Astrocyte (in vitro differentiated cells and primary cell): ENCODE measurements around the gene SLC25A53. TPM values are rescaled to one million over a fixed set of nuclear protein-coding genes. Genes with fewer than 3 reads are reported as not detected.
"Not testable (repeated sequence)": the region's sequence is repeated elsewhere in the genome, so short reads cannot be mapped to it uniquely, and the experiment has no call there.

ENCODE experiments used
- DNase-seq: peaks from one replicate; pipeline ENCODE4 v3.0.0-alpha.2; 2010; ENCODE audit warnings: low read depth
- FAIRE-seq: peaks from 2 replicates; lab custom pipeline; 2011; peaks lifted over from hg19 to GRCh38; lab: Jason Lieb, UNC
- H2AFZ ChIP-seq: 2 replicates; pipeline ENCODE4 v1.6.0; 2012; ENCODE audit warnings: low read depth, low read length, inconsistent platforms
- H3K27ac ChIP-seq: 2 replicates; pipeline ENCODE4 v1.5.1; 2011; ENCODE audit warnings: low read depth, low read length, inconsistent platforms
- H3K27me3 ChIP-seq: 2 replicates; pipeline ENCODE4 v1.6.0; 2011; ENCODE audit warnings: low read length, inconsistent platforms; ENCODE audit not compliant: insufficient read depth
- H3K36me3 ChIP-seq: 2 replicates; pipeline ENCODE4 v1.5.1; 2011; ENCODE audit warnings: low read length, inconsistent platforms; ENCODE audit not compliant: insufficient read depth
- H3K4me1 ChIP-seq: 2 replicates; pipeline ENCODE4 v1.5.1; 2011; ENCODE audit warnings: low read length, inconsistent platforms; ENCODE audit not compliant: insufficient read depth
- H3K4me2 ChIP-seq: 2 replicates; pipeline ENCODE4 v1.6.0; 2012; ENCODE audit warnings: low read length, inconsistent platforms
- H3K4me3 ChIP-seq: 2 replicates; pipeline ENCODE4 v1.5.1; 2011; ENCODE audit warnings: low read depth, mild to moderate bottlenecking, low read length, inconsistent platforms; ENCODE audit not compliant: insufficient read depth
- H3K79me2 ChIP-seq: 2 replicates; pipeline ENCODE4 v1.6.0; 2012; ENCODE audit warnings: mild to moderate bottlenecking, low read length, inconsistent platforms; ENCODE audit not compliant: insufficient read depth
- H3K9ac ChIP-seq: 2 replicates; pipeline ENCODE4 v1.6.0; 2012; ENCODE audit warnings: mild to moderate bottlenecking, low read length, inconsistent platforms
- H3K9me3 ChIP-seq: 2 replicates; pipeline ENCODE4 v1.5.1; 2012; ENCODE audit warnings: low read depth, mild to moderate bottlenecking, low read length, inconsistent platforms; ENCODE audit not compliant: insufficient read depth
- H4K20me1 ChIP-seq: 2 replicates; pipeline ENCODE4 v1.6.0; 2012; ENCODE audit warnings: low read length, inconsistent platforms; ENCODE audit not compliant: insufficient read depth
- H3K27ac Mint-ChIP-seq: one replicate; pipeline ENCODE4 v1.8.0; 2021; ENCODE audit warnings: mild to moderate bottlenecking, mixed read lengths; ENCODE audit not compliant: unreplicated experiment
- H3K27me3 Mint-ChIP-seq: one replicate; pipeline ENCODE4 v1.8.0; 2021; ENCODE audit warnings: low read depth, mixed read lengths; ENCODE audit not compliant: unreplicated experiment
- H3K36me3 Mint-ChIP-seq: one replicate; pipeline ENCODE4 v1.8.0; 2021; ENCODE audit warnings: low read depth, mixed read lengths; ENCODE audit not compliant: unreplicated experiment
- H3K4me1 Mint-ChIP-seq: one replicate; pipeline ENCODE4 v1.8.0; 2021; ENCODE audit warnings: low read depth, mixed read lengths; ENCODE audit not compliant: unreplicated experiment
- H3K4me3 Mint-ChIP-seq: one replicate; pipeline ENCODE4 v1.8.0; 2021; ENCODE audit warnings: mild to moderate bottlenecking, moderate library complexity, mixed read lengths; ENCODE audit not compliant: unreplicated experiment
- H3K9me3 Mint-ChIP-seq: one replicate; pipeline ENCODE4 v1.8.0; 2021; ENCODE audit warnings: mild to moderate bottlenecking, mixed read lengths; ENCODE audit not compliant: unreplicated experiment
- EZH2 ChIP-seq: IDR thresholded peaks from 2 replicates; pipeline ENCODE4 v1.6.1; 2012; ENCODE audit warnings: mild to moderate bottlenecking, low read length, inconsistent platforms; ENCODE audit not compliant: insufficient read depth
- total RNA-seq: library from RNA; stranded (reverse); gene quantifications from 2 replicates; pipeline ENCODE4 v1.2.1, GENCODE V29; 2021
- TF ChIP-seq, protein P1 (sequence below): IDR thresholded peaks from 2 replicates; pipeline ENCODE4 v1.5.1; 2011; ENCODE audit warnings: low read depth, mild to moderate bottlenecking, inconsistent platforms, low read length, moderate library complexity; ENCODE audit not compliant: insufficient read depth

The SLC25A53 gene
- total RNA-seq, 1 donor from 2014 or later = 5.3 TPM

DNA sequence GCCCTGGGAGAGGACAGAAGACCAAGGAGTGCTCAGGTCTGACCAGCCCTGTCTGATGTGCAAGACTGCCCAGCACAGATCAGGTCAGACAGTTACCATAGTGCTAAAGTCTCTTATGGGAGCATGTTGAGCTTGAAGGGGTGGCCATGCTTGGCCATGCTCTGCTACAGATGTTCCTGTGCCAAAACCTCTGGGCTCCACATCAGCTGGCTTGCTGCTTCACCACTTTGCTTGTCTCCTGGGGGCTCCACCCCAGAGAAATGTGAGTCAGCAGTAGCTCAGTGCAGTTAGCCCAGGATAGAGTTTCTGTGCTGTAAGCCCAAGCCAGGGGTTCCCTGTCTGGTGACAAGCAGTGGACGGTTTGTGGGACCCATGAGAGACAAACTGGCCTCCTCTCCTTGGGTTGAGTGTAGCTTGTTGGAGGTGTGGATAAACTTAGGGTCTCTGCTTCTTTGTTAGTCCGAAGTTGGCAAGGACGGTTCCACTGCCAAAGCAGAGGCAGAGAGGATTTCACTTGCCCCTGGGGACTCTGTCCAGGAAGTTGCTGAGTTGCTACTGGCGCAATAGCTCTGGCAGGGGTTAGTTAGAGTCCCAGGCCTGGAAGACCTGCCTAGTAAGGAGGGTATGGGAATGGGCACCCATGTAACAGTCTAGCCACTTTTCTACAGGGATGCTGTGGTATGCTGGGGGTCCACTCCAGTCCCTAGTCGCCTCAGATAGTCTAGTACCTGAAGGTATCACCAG is 72.1 kb downstream of the SLC25A53 start:
- DNase-seq = no peak
- Histone ChIP-seq H3K4me2 (no peak overlapping the region), H3K4me1 (no peaks in the 10 kb centered on the region), H3K27me3 (no peaks in the 10 kb centered on the region), H3K27ac (no peak overlapping the region), H3K79me2 (no peaks in the 10 kb centered on the region), H2AFZ (no peak overlapping the region), H3K4me3 (no peak overlapping the region), H4K20me1 (no peaks in the 10 kb centered on the region), H3K9ac (no peak overlapping the region), H3K36me3 (no peaks in the 10 kb centered on the region), H3K9me3 (no peaks in the 10 kb centered on the region)
- Mint-ChIP-seq H3K27ac (no peak overlapping the region), H3K4me3 (no peak overlapping the region), H3K36me3 (no peaks in the 10 kb centered on the region), H3K4me1 (no peaks in the 10 kb centered on the region), H3K27me3 (peaks cover 11% of the 10 kb centered on the region), H3K9me3 (no peaks in the 10 kb centered on the region)
- FAIRE-seq = no peak
- TF ChIP-seq, protein P1, sequence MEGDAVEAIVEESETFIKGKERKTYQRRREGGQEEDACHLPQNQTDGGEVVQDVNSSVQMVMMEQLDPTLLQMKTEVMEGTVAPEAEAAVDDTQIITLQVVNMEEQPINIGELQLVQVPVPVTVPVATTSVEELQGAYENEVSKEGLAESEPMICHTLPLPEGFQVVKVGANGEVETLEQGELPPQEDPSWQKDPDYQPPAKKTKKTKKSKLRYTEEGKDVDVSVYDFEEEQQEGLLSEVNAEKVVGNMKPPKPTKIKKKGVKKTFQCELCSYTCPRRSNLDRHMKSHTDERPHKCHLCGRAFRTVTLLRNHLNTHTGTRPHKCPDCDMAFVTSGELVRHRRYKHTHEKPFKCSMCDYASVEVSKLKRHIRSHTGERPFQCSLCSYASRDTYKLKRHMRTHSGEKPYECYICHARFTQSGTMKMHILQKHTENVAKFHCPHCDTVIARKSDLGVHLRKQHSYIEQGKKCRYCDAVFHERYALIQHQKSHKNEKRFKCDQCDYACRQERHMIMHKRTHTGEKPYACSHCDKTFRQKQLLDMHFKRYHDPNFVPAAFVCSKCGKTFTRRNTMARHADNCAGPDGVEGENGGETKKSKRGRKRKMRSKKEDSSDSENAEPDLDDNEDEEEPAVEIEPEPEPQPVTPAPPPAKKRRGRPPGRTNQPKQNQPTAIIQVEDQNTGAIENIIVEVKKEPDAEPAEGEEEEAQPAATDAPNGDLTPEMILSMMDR = no peak
- TF ChIP-seq EZH2 = no peak

DNA sequence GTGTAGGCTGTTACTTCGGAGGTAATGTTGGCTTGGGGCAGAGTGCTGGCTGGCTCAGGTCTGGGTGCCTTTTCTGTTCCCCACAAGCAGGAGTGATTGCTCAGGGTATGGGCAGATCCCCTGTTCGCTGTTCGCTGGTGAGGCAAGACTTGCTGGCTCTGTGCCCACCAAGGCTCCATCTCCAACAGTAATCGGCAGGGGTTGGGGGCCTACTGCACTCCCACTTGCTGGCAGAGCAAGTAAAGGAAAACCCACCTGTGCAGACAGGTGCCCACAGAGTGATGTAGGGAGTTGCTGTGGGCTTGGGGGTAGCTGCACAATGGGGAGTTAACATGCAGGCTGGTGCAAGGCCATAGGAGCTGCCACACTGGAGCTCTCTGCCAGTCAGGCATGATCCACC is 72.7 kb downstream of the SLC25A53 start:
- FAIRE-seq = no peak

DNA sequence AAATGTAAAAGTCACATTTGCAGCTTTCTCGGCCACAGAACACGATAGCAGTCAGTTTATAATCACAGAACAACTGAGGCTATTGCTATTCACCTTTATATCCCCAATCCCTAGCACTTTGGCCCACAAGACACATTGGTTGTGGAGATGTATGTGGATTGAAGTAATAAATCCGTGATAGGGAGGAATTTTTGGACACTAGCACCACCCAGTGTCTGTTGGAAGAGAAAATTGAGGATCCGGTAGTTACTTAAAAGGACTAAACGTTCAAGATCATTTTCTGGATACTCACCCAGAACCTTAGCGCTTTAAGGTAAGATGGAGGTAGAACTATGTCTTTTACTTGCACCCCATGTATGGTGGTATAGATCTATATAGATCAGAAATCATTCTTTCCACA is 79.0 kb downstream of the SLC25A53 start:
- H3K4me3 Mint-ChIP-seq, H3K27me3 ChIP-seq, H3K4me2 ChIP-seq, H2AFZ ChIP-seq, H3K27ac Mint-ChIP-seq, H3K4me3 ChIP-seq, H4K20me1 ChIP-seq, H3K4me1 ChIP-seq, H3K9me3 ChIP-seq, FAIRE-seq, H3K79me2 ChIP-seq, H3K9ac ChIP-seq, DNase-seq, H3K4me1 Mint-ChIP-seq, H3K36me3 ChIP-seq, H3K27ac ChIP-seq, H3K9me3 Mint-ChIP-seq, H3K36me3 Mint-ChIP-seq, H3K27me3 Mint-ChIP-seq: not testable (repeated sequence)

More for the DNA sequence above, 72.7 kb downstream of the SLC25A53 start:
- DNase-seq = no peak
- Histone ChIP-seq H3K27me3 (no peaks in the 10 kb centered on the region), H3K36me3 (no peaks in the 10 kb centered on the region), H3K4me1 (no peaks in the 10 kb centered on the region), H4K20me1 (no peaks in the 10 kb centered on the region), H3K27ac (no peak overlapping the region), H3K4me3 (no peak overlapping the region), H2AFZ (no peak overlapping the region), H3K4me2 (no peak overlapping the region), H3K9me3 (no peaks in the 10 kb centered on the region), H3K9ac (no peak overlapping the region), H3K79me2 (no peaks in the 10 kb centered on the region)
- Mint-ChIP-seq H3K9me3 (no peaks in the 10 kb centered on the region), H3K4me3 (no peak overlapping the region), H3K27me3 (peaks cover 11% of the 10 kb centered on the region), H3K27ac (no peak overlapping the region), H3K4me1 (no peaks in the 10 kb centered on the region), H3K36me3 (no peaks in the 10 kb centered on the region)
- TF ChIP-seq, protein P1 = no peak
- no peak for TF ChIP-seq EZH2

DNA sequence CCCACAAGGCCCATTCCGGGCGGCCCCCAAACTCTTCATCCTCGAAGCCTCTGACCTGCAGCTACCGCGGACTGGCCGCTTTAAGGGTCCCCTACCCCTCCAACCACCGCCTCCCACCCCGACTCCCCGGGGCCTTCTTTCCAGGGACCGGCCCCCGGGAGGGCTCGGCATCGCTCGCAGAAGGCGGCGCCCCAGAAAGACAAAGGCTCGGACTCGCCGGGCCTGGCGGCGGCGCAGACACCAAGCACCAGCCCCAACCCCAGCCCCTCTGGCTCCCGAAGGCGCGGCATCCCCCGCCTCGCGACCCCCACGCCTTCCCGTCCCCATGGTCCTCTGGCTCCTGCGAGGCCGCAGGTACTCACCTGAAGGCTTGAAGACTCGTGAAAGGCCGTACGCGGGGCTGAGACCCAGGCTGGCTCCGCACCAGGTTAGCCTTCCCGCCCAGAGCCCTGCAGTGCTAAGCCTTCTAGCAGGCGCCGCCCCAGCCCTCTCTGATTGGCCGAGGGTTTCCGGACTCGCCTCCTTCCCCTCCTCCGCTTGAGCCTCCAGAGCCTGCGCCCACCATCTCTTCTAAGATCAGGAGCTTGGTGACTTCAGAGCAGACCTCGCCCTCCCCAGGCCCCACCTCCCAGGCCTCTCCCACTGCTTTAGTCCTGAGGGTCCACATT is 80.9 kb downstream of the SLC25A53 start, which contains the start of gene TMSB15C:
Gene TMSB15C (minus strand): TSS at position 459 of the 668 bp plus-strand sequence.
- not testable (repeated sequence) for H3K27ac Mint-ChIP-seq, H3K79me2 ChIP-seq, H3K9me3 Mint-ChIP-seq, H2AFZ ChIP-seq, H4K20me1 ChIP-seq, DNase-seq, H3K36me3 Mint-ChIP-seq, H3K36me3 ChIP-seq, H3K4me3 Mint-ChIP-seq, H3K4me1 ChIP-seq, H3K4me1 Mint-ChIP-seq, H3K27me3 Mint-ChIP-seq, H3K4me3 ChIP-seq, H3K27ac ChIP-seq, H3K9me3 ChIP-seq, H3K4me2 ChIP-seq, H3K9ac ChIP-seq, H3K27me3 ChIP-seq, FAIRE-seq
